ENCODE results near the gene CD82. TPM values are rescaled to one million over a fixed set of nuclear protein-coding genes. Genes with fewer than 3 reads are reported as not detected.

CD82 gene
- total and polyA plus RNA-seq, 12 donors = 2.3 to 53.4 (median 17.8) TPM

- WGBS, 4 donors = 87 to 94% (median 90%) methylated on average over 5 to 15 of the region's 15 CpGs
- no peaks in the 10 kb centered on the region for H3K36me3 ChIP-seq (replicated peaks in 1 of 2)
- no peaks in the 10 kb centered on the region for H3K4me1 ChIP-seq (replicated peaks in 1 of 2)
- TF ChIP-seq POLR2A (IDR thresholded peaks at IDR 0.05) (no peak), CTCF (IDR thresholded peaks at IDR 0.05) (no peak)
- no peak for DNase-seq
- H3K27me3 ChIP-seq = no peaks in the 10 kb centered on the region
- H3K9me3 ChIP-seq (replicated peaks in 1 of 3) = no peaks in the 10 kb centered on the region
- no peak overlapping the region for H3K27ac ChIP-seq
- no peak overlapping the region for H3K4me3 ChIP-seq
- intact Hi-C loops (cut with DNase I) = no loop called here
These were observed 49.7 kb downstream of the CD82 start for GRCh38 chr11:44615041-44615755.

GRCh38 chr11:44615913-44616791 lies 50.7 kb downstream of the CD82 start:
- intact Hi-C loops (cut with DNase I) = loop anchor here (2.0 kb wide), 2 partner anchors 53 to 59 kb away; no protein-coding TSS in a partner anchor
- DNase-seq = no peak
- no peak overlapping the region for H3K4me3 ChIP-seq
- H3K27ac ChIP-seq = no peak overlapping the region
- no peaks in the 10 kb centered on the region for H3K4me1 ChIP-seq (replicated peaks in 1 of 2)
- no peaks in the 10 kb centered on the region for H3K36me3 ChIP-seq (replicated peaks in 1 of 2)
- no peaks in the 10 kb centered on the region for H3K9me3 ChIP-seq (replicated peaks in 1 of 3)
- no peaks in the 10 kb centered on the region for H3K27me3 ChIP-seq
- WGBS, 4 donors = 88 to 91% (median 88%) methylated on average over 13 to 14 of the region's 14 CpGs
- TF ChIP-seq POLR2A (IDR thresholded peaks at IDR 0.05) (no peak), CTCF (IDR thresholded peaks at IDR 0.05) (no peak)

- intact Hi-C loops (cut with DNase I) = loop anchor here (2.0 kb wide), 2 partner anchors 55 to 61 kb away; no protein-coding TSS in a partner anchor
- Histone ChIP-seq H3K27ac (no peak overlapping the region), H3K9me3 (replicated peaks in 1 of 3) (no peaks in the 10 kb centered on the region), H3K36me3 (replicated peaks in 1 of 2) (no peaks in the 10 kb centered on the region), H3K4me1 (replicated peaks in 1 of 2) (no peaks in the 10 kb centered on the region), H3K27me3 (no peaks in the 10 kb centered on the region), H3K4me3 (no peak overlapping the region)
- DNase-seq = peak in 2 of 7 donors; percentile 6
- no peak for TF ChIP-seq CTCF (IDR thresholded peaks at IDR 0.05)
- TF ChIP-seq POLR2A (IDR thresholded peaks at IDR 0.05) = no peak
- WGBS, 4 donors = 87 to 95% (median 92%) methylated on average over 11 to 18 of the region's 18 CpGs
These were observed 52.4 kb downstream of the CD82 start for GRCh38 chr11:44617671-44618461.
